Uterus (tissue), 2 donors: ENCODE measurements around the gene GLI1.

Experiments
- POLR2A ChIP-seq, 2 donors: fragments of 450-650 bp; IDR thresholded peaks; one replicate each; pipeline ENCODE4 v1.6.1; 2016; ENCODE audit warnings: antibody characterized with exemption in 2 of 2, mild to moderate bottlenecking in 1 of 2, moderate library complexity in 1 of 2
- TF ChIP-seq, protein P1 (sequence below), 4 experiments: fragments of 200-600 bp in 2 of 4; fragments of 450-650 bp in 2 of 4; sonication (generic) in 2 of 4; IDR thresholded peaks; one replicate each; pipeline ENCODE4 v1.5.1; 2016 to 2019; ENCODE audit warnings: antibody characterized with exemption in 4 of 4, mild to moderate bottlenecking in 2 of 4, moderate library complexity in 1 of 4

DNA sequence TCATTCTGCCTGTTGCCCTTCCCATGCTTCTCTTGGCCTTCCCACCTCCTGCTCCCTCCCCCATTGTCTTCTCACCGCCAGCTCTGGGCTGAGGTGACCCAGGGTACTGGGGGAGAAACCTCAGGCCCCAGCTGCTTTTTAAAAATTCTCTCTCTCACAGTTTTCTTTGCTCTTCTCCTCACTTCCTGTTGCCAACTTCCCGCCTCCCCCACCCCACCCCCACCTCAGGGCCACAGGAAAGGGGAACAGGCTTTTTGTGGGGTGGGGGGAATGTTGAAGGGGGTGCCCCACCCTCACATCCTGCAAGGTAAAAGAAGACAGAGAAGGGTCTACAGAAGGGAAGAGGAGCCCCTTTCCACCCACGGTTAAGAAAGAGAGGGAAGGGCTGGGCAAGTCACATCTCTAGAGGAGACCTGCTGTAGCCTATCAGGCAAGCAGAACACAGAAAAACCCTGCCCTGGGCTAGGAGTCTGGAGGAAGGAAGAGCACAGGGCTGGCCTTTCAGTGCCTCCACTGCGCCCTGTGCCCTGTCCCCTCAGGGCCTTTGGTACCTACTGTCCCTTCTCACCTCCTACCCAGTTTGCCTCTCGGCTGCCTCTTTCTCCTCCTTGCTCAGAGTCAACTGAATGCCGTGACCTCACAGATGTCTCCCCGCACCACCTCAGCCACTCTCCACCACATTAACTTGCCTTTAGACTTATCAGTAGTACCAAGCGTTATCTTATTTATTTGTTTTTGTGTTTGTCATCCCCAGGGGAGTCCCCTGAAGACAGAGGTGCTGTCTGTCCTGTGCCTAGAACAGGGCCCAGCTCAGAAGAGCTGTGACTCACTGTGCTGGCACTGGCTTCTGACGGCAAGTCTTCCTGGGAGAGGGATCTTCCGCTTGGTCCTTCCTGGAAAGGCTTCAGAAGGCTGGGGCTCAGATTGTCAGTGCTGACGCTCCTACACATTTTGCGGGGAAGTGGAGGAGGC lies 18.4 kb downstream of the GLI1 start:
- TF ChIP-seq, protein P1, sequence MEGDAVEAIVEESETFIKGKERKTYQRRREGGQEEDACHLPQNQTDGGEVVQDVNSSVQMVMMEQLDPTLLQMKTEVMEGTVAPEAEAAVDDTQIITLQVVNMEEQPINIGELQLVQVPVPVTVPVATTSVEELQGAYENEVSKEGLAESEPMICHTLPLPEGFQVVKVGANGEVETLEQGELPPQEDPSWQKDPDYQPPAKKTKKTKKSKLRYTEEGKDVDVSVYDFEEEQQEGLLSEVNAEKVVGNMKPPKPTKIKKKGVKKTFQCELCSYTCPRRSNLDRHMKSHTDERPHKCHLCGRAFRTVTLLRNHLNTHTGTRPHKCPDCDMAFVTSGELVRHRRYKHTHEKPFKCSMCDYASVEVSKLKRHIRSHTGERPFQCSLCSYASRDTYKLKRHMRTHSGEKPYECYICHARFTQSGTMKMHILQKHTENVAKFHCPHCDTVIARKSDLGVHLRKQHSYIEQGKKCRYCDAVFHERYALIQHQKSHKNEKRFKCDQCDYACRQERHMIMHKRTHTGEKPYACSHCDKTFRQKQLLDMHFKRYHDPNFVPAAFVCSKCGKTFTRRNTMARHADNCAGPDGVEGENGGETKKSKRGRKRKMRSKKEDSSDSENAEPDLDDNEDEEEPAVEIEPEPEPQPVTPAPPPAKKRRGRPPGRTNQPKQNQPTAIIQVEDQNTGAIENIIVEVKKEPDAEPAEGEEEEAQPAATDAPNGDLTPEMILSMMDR (IDR thresholded peaks at IDR 0.05), result no peak
- no peak for TF ChIP-seq POLR2A (IDR thresholded peaks at IDR 0.05)
